Bone marrow (tissue), 2 donors: ENCODE data around the gene RAB34.

Experiments used
- DNase-seq, 2 donors: peaks; one replicate each; lab custom pipeline; 2025; lab: John Stamatoyannopoulos, UW

The RAB34 gene

DNA sequence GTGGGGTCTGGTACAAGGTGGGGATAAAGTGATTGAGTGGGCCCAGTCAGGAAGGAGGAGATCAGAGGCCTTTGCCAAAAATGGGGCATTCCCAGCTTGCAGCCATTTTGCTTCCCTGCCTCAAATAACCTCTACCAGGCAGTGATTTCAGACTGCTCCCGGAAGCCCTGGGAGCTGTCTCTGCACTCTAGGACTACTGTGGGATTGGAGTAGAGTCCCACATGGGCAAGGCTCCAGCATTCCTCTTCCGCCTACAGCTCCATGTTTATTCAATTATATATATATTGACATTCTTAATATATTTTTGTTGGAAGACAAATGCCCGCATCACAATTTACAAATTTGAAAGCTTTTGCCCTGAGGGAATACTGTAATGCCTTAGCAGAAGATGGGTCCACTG is 42.2 kb downstream of the RAB34 start:
- no peak for DNase-seq

DNA sequence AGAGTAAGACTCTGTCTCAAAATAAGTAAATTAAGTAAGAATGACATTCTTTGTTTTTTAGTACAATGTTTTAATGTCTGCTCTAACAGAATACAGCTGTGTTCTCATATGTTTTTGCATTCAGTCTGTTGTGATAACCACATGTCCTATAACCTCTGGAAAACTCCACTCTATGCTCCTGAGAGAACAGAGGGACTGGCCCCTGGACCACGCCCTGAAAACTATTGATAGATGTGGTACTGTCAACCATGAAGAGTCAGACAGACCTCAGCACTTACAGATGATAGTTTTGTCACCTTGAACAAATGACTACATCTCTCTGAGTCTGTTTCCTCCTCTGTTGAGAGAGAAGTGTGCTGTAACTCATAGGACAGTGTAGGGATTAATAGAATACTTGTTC is 47.8 kb downstream of the RAB34 start:
- DNase-seq = no peak

DNA sequence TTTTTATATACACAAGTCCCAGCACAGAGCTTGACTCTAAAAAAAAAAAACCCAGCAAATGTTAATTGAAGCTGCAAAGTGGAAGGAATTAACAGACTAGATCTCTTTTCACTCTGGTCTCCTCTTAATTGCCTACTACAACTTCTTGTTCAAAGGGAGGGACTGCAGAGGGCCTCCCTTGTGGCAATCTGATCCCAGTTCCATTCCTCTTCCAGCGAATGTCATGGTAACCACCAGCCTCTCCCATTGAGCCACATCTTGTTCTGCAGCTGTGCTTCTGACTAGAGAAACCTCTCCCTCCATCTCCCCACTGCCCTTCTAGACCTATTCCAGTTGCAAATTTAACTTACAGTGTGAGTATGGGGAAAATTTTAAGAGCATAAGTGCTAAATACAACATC is 49.8 kb downstream of the RAB34 start:
- DNase-seq = no peak

DNA sequence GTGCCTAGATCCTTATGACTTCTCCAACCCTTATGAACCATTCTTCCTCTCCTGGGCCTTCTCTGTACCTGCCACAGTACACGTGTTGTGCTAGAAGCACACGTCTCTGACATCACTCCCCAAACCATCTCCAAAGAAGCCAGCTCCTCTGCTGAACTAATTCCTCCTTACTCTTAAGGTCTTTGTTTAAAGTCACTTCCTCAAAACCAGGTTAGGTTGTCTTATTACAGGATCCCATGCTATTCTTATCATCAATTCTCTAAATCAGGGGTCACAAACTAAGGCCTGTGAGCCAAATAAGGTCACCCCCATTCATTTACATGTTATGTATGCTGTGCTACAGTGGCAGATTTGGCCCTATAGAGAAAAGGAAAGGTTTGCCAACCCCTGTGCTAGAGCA is 51.7 kb downstream of the RAB34 start:
- DNase-seq = no peak
